Stimulated activated CD8-positive, alpha-beta memory T cell treated with anti-CD3 and anti-CD28 coated beads, Interleukin-7, amount 100 ng/mL, for 48 hours (primary cell): ENCODE data around the gene SORCS2.

Experiments
- DNase-seq, 2 donors: peaks; one replicate each; pipeline ENCODE4 v3.0.0-alpha.2; 2020; ENCODE audit warnings: low read depth in 1 of 2; ENCODE audit errors: extremely low read depth in 1 of 2

The SORCS2 gene

DNA sequence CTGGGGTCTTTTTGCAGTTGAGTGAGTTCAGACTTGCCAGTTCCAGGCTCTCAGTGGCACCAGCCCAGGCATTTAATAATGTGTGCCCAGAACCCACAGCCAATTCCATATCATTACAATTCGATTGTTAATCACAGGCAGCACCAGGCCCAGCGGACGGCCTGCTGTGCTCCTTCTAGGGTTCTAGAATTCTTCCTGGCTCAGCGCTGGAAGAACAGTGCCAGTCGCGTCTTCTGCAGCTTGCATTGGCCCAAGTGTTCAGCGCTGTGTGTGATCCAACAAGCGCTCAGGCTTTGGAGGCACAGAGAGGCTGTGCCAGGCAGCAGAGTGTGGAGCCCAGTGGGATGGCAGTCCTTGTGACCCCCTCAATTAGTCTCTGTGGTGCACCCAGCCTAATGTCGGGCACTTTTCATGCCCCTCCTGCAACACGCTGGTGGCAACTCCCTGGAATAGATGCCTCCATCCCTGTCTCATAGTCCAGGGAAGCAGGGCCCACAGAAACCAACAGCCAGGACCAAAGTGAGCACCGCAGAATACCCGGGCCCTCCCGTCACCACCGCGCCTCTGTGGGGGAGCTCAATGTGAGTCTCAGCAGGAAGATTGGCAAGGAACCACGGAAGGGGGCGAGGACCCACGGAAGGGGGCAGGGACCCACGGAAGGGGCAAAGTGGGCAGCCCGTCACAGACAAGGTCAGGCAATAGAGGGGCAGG, 554.2 kb downstream of the SORCS2 start:
- DNase-seq, result no peak

DNA sequence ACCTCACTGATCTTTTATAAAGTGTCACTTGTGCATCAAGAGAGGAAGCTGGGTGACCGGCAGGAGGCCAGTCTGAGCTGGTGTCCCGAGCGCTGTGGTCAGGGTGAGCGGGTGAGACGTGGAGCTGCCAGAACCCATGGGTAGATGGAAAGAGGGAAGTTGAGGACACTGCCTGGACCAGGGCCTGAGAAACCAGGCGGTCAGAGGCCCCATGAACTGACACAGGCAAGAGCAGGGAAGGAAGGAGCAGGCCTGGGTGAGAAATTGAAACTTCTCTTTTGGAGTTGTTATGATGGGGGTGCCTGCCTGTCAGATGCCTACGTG, 554.7 kb downstream of the SORCS2 start:
- DNase-seq, result no peak

DNA sequence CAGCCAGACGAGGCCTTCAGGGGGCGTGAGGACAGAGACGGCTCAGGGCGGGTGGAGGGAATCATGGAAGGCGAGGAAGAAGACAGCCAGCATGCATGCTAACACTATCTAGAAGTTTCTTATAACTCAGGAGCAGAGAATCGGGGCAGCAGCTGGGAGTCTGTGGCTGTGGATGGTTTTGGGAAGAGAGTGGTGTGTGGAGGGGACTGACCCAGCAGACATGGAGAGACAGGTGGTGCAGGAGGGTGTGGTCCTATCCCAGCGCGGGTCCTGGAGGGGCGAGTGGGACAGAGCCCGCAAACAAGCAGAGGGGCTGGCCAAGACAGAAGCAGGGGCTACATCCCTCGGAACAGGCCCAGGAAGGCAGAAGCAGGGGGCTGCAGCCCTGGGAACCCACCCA, 555.2 kb downstream of the SORCS2 start:
- no peak for DNase-seq

DNA sequence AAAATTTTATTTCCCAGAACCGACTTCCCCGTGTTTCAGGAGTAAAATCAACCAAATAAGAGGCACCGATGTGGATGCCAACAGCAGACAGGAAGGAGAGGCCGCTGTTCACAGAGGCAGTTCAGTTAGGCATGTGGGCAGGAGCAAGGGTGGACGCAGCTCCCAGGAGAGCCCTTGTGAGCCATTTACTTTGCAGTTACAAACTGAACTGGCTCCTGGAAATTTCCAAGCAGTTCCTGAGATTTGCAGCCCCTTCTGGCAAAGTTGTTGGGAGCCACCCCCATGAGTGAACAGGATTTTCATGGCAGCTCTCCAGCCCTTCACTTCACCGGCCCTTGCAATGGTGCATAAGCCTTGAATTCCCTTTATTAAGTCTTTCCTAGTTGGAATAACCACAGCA, 558.2 kb downstream of the SORCS2 start:
- no peak for DNase-seq

DNA sequence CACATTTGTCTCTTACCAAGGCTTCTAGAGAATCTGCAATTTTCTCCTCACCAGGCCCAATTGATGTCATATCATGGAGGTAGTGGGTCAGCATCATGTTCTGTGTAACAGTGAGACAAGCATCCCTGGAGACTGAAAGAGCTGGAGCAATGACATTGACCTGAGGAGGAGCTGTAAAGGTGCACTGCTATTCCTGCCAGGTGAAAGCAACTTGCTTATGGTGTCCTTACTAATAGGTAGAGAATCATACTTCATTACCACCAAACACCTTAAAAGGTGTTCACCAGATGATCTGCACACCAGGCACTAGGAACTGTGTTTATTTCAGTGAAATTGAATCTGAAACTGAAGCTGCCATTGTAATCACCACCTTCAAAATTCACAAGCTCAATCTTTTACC, 558.6 kb downstream of the SORCS2 start:
- no peak for DNase-seq

DNA sequence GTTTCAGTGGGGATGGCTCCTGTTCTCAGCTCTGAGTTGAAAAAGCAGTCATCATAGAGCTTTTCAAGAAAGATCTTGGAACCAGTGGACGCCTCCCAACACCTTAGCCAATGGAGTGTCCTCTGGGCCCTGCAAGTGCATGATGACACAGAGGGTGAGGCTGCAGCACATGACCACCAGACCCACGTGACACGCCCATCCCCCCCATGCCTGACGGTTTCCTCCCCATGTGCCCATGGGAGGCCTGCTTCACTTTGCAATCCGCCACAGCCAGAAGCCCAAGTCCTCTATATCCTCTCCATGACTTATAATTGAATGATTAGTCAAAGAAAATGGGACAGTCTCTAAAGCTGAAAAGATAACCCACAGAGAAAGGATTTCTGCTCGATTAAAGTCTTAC, 560.3 kb downstream of the SORCS2 start:
- DNase-seq, result no peak

DNA sequence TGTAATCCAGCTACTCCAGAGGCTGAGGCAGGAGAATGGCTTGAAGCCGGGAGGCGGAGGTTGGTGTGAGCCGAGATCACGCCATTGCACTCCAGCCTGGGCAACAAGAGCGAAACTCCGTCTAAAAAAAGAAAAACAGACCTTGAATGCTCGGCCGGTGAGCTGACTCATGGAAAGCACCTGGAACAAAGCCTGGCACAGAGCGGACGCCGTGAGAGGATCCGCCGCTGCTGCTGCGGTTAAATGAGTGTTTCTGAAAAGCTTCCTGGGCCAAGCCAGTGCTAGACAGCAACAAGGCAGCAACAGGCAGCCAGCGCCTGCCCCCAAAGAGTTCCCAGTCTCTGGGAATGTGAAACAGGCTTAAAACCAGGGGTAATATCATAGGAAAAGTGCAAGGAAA, 560.9 kb downstream of the SORCS2 start:
- DNase-seq, result no peak

DNA sequence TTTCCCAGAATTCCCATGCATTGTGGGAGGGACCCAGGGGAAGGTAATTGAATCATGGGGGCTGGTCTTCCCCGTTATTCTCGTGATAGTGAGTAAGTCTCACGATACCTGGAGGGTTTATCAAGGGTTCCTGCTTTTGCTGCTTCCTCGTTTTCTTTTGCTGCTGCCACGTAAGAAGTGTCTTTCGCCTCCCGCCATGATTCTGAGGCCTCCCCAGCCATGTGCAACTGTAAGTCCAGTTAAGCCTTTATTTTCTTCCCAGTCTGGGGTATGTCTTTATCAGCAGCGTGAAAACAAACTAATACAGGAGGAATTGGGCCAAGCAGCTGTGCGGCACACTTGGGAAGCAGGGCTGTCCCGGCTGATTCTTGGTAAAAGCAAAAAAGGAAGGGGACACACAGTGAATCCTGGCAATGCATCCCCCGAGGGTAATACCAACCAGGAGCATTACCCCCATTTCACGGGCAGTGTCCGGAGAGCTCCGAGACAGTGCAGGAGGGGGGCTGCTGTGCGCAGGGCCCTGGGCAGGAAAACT, 561.7 kb downstream of the SORCS2 start:
- no peak for DNase-seq

DNA sequence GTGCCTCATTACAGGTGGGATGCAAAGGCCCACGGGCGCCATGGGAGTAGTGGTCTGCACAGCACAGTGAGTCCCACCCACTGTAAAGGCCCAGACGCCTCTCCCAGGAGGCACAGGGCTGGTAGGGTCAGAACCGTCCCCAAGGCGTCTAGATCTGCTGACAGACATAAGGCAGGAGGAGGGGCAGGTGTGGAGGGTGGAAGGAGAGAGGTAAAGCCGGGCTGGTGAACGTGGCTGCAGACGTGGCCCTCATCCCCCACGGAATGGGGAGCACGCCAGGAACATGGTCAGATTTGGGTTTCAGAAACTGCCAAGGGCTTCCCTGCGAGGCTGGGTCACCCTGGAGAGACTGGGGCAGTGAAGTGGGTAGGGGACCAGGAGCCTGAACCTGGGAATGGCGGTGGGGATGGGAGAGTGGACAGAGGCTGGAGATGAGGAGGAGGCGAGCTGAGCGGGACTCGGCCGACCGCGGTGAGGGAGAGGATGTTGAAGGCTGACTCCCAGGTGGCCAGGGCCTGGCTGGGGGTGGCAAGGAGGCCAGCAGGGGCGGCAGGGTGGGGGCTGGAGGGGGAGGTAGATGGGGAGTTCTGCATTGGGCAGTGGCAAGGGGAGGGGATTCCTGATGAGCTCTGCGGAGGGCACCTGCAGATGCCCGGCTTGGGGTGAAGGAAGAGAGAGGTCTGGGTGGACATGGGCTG, 562.4 kb downstream of the SORCS2 start:
- no peak for DNase-seq

DNA sequence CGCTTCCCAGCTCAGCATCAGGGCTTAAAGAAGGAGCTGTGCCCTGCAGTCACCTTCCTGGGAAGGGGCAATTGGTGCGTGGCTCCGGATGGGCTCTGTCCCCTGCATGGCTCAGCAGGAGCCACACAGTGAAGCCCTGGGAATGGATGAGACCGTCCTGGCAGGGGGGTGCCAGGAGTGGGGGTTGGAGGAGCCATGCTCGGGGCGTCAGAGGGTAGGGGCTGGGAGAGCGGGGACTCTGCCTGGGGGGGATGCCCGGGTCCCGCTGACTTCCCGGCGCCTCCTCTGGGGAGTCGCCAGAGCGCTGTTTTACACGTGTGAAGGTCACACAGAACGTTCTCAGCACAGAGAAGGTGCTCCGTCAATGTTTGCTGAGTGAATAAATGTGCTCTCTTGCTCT, 563.2 kb downstream of the SORCS2 start:
- no peak for DNase-seq

DNA sequence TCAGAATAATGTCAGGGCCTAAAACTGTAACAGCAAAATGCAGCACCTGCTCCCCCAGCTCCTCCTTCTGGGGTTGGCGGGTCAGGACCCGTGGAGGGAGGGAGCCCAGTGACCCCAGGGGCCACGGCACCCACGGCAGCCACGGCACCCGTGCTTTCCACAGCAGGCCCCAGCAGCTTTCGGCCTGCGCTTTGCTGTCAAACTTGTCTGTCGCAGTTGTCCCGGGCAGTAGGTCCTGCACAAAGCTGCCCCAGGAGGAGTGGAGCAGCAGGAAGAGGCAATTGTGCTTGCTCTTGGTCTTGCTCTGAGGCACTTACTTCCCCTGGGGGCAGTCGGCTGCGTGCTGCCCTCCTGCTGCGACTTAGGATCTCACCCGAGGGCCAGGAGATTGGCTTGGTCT, 563.7 kb downstream of the SORCS2 start:
- DNase-seq, result no peak

DNA sequence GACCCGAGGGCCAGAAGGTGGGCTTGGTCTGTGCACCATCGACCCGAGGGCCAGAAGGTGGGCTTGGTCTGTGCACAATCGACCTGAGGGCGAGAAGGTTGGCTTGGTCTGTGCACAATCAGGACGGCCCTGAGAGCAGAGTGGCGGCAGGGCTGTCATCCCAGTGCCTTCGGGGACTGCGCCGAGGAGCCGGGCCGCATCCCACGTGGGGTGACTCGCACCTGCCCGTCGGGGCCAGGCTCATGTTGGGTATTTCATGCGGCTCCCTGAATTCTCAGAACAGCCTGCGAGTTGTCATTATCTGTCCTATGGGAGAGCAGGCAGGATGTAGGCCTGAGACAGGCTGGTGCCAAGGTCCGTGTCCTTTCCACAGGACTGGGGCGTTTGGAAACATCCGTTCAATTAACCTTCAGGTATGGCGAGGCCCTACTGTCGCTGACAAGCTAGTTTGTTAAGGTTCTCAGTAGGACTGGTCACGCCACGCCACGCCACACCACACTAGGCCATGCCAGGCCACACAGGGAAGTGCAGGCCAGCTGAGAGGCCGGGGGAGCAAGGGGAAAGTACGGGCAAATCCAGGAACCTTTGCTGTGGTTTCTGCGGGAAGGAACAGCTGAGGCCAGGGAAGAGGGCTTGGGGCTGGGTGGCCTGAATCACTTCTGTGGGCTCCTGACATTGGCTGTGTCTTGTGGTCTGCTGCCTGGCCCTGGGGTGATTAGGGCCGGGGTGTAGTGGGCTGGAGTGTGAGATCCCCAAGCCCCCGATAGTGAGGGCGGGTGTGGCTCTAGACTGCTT, 564.4 kb downstream of the SORCS2 start:
- no peak for DNase-seq

DNA sequence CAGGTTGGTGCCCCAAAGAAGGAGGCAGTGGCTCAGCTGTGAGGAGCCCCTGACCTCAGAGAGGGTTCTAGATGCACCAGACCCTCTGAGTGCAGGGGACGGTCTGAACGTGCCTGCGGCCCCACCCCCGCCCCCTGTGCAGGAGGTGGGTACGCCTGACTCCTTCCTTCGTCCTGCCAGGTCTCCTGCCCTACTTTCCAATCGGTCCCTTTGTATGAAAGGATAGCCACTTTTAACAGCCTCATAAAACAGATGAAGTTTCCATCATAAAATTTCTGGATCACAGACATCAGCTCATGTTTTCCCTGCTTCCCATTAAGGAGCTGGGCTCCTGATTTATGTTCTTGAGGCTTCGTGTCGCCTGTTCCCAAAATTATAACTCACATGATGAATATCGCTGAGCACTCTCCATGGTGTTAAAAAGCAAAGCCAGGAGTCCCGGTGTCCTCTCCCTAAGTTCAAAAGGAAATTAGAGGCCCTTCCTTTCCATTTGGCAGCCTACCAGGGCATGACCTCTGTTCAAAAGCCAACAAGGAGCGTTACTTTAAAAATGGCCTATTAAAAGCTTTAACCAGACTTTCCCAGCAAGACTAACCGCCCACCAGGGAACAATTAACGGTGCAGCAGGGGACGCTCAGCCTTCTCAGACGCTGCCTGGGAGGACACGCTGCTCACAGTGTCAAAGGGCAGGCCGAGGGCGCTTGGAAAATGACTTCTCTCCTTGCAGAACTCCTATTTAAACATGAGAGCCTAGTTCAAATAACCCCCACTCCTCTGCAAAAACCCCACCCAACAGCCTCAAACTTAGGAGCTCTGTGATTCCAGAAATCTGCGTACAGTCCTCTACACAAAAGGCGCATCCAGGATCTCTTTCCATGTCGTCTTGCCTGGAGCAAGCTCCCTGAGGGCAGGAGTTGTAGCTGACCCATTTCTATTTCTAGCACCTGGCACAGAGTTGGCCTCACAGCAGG, 565.4 kb downstream of the SORCS2 start:
- DNase-seq, result no peak

DNA sequence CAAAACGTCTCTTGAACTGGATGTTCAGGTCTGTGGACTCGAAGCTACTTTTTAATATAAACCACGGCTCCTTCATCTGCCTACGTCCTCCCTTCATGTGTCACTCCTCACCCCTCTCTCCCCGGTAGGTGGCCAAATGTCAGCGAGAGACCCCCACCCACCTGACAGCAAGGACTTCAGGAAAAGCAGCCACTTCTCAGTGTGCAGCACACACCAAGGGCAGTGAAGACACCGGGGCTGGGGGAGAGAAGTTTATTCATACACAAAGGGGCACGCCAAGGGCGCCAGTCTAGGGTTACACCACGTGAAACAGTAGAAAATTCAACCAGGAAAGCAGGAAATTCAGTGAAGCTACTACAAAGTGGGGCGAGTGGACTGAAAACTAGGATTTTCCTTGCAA, 566.1 kb downstream of the SORCS2 start:
- DNase-seq, result no peak

DNA sequence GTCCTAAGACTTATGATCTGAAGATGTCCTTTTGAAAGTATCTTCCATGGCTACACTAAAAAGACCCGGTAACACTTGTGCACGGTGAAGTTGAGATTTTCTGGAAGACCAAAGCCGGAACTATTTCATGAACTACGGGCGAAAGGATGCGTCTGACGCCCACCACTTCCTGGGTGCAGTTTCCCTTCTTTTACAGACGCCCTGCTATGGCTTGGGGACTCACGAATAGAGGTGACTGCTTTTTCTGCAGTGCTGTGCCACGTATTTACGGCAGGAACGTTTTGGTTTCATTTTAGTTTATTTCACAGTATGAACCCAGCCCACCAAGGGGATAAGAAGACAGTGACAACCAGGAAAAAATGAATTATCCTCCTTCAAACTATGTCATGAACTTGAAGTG, 566.9 kb downstream of the SORCS2 start:
- peak; percentile 32 to 58 for DNase-seq

DNA sequence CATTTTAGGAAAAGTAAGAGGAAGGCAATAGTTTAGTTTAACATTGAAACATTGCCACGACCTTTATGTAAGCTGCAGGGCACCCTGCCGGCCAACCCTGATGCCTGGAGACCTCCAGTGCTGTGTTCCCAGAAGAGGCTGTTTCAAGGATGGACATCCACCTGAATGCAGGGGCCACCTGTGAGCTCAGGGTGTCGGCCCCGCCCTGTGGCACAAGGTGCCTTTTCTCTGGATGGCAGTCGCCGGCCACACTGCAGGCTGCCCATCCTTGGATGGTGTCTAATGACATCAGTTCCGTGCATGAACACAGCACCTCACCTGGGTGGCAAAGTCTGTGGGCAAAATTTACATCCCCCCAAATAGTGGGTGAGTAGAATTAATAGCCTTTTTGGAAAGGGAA, 567.3 kb downstream of the SORCS2 start:
- DNase-seq, result no peak

DNA sequence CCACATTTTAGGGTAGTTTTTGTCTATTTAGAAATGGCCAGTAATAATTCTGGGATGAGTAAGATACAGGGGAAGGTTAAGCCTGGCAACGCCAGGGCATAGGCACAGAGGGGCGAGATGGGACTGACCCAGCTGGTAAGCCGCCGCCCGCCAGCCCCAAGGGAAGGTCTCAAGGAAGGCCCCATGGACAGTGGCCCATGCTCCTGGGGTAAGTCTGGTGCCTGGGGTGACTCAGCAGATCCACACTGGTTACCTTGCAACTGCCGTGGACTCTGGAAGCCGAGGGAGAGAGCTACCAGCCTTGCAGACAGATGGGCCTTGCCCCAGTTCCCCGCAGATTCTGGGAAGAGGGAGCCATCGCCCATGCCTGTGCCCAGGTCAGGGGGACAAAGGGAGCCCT, 567.9 kb downstream of the SORCS2 start:
- no peak for DNase-seq

DNA sequence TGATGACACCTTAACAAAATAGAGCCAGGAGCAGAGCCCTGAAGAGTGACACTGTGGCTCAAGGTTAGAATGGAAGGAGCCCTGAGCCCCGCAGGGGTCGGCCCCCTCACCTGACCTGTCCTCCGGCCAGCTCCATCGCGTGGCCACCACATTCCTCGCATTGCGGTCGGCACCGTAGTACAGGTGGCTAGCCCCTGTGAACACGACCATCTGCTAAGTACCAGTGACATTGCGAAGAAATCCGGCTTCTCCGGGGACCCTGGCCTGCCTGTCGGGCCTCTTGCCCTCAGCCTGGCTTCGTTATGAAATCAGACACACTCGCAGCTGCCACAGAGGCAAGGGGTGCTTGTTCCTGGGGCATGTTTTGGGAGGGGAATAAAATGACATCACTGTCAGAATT, 568.4 kb downstream of the SORCS2 start:
- no peak for DNase-seq

DNA sequence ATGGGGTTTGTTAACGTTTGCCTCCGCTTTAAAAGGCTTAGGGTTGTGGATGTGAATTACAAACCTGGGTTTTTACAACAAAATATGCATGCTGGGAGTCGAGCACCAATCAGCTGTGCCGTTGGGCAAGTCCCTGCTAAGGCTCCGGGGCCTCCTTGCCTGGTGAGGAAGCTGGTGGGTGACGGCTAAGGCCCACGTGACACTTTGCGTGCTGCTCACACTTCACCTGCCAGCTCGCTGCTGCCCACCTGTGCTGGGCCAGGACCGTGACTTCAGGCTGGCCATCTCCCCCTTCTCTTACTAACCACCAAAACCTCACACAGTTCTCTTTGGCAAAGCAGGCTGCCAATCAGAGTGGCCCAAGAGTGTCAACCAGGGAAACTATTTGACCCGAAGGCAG, 569.0 kb downstream of the SORCS2 start:
- DNase-seq, result no peak

DNA sequence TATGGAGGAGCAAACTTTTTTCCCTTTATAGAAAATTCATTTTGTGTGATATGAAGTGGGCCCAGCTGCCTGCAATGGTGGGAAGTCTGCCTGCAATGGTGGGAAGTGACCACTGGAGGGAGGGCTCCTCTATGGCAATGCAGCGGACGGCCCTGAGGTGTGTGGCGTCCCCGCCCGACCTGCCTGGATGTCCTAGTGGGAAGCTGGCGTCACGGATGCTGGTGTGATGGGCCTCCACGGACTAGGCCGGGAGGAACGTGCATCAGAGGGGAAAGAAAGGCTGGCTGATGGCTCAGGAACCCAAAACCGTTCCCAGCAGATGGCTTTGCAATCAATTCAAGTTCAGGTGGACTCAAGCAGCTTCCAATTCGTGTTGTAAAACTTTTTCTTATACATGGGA, 569.4 kb downstream of the SORCS2 start:
- peak; percentile 13 to 26 for DNase-seq
